A549 treated with AZD9567 at 1 μM for 4 hours (cell line): Measurements from ENCODE around the gene GATA1. TPM values are rescaled to one million over a fixed set of nuclear protein-coding genes. Genes with fewer than 3 reads are reported as not detected.

Source experiments
- total RNA-seq: library from RNA; stranded (reverse); fragments of 200-300 nt; extraction: Qiagen RNA extraction; gene quantifications from 5 replicates; pipeline ENCODE4 v1.2.3, GENCODE V29; 2022; ENCODE audit not compliant: insufficient read depth

Gene GATA1
- not detected in 5 replicates for total RNA-seq

GRCh38 chrX:48786341-48786800 lies at the start of gene GATA1:
TSS of gene GATA1 (plus strand) at chrX:48786590. CDS start at chrX:48791110, 4,520 bp downstream.

GRCh38 chrX:48761674-48762471 lies 24.5 kb upstream of the GATA1 start, which contains the start of gene GLOD5:
TSS of gene GLOD5 (plus strand) at chrX:48761747. CDS start at chrX:48761791, 44 bp downstream.

GRCh38 chrX:48801280-48802088 lies 15.1 kb downstream of the GATA1 start, which contains the start of gene HDAC6:
TSS of gene HDAC6 (plus strand) at chrX:48802067. CDS start at chrX:48802693, 626 bp downstream.

GRCh38 chrX:48826135-48826875 lies 39.9 kb downstream of the GATA1 start, which contains the start of gene ERAS:
TSS of gene ERAS (plus strand) at chrX:48826513. CDS start at chrX:48829124, 2,611 bp downstream.

GRCh38 chrX:48835524-48836329 lies 49.3 kb downstream of the GATA1 start, which contains the start of gene PCSK1N:
TSS of gene PCSK1N (minus strand) at chrX:48835610. CDS start at chrX:48835532, 78 bp downstream.

Other genes starting within 250 kb of the GATA1 start
- 9.7 to 13.2 TPM (median 11.5 TPM) in 5 replicates for gene TBC1D25, start 246.9 kb upstream of the GATA1 start, total RNA-seq
- 319 to 550 TPM (median 376 TPM) in 5 replicates for gene RBM3, start 212.1 kb upstream of the GATA1 start, total RNA-seq
- 52.6 to 92.4 TPM (median 87.7 TPM) in 5 replicates for gene WDR13, start 189.1 kb upstream of the GATA1 start, total RNA-seq
- gene WAS, start 102.8 kb upstream of the GATA1 start, total RNA-seq, result 0.31 to 0.52 TPM (median 0.36 TPM) in 4 of 5 replicates, not detected in the other
- 17.9 to 21.6 TPM (median 20.6 TPM) in 5 replicates for gene SUV39H1, start 89.9 kb upstream of the GATA1 start, total RNA-seq
- not detected in 5 replicates for gene GLOD5, start 24.8 kb upstream of the GATA1 start, total RNA-seq
- gene HDAC6, start 15.5 kb downstream of the GATA1 start, total RNA-seq, result 29.7 to 32.6 TPM (median 31.5 TPM) in 5 replicates
- gene ERAS, start 39.9 kb downstream of the GATA1 start, total RNA-seq, result 0.10 TPM in 1 of 5 replicates, not detected in the others
- gene PCSK1N, start 49.0 kb downstream of the GATA1 start, total RNA-seq, result 17.7 to 49.2 TPM (median 41.6 TPM) in 5 replicates
- 83.7 to 111 TPM (median 99.2 TPM) in 5 replicates for gene TIMM17B, start 111.2 kb downstream of the GATA1 start, total RNA-seq
- 96.7 to 107 TPM (median 104 TPM) in 5 replicates for gene PQBP1, start 111.3 kb downstream of the GATA1 start, total RNA-seq
- 41.9 to 70.7 TPM (median 67.0 TPM) in 5 replicates for gene SLC35A2, start 125.1 kb downstream of the GATA1 start, total RNA-seq
- 9.7 to 11.7 TPM (median 10.3 TPM) in 5 replicates for gene PIM2, start 132.4 kb downstream of the GATA1 start, total RNA-seq
- 61.0 to 65.5 TPM (median 61.7 TPM) in 5 replicates for gene OTUD5, start 171.0 kb downstream of the GATA1 start, total RNA-seq
- gene KCND1, start 185.3 kb downstream of the GATA1 start, total RNA-seq, result 1.0 to 3.0 TPM (median 1.1 TPM) in 5 replicates
- 18.8 to 22.2 TPM (median 21.0 TPM) in 5 replicates for gene GRIPAP1, start 215.7 kb downstream of the GATA1 start, total RNA-seq